Colonic mucosa (tissue), 4 donors: ENCODE measurements around the gene GET3. TPM values are rescaled to one million over a fixed set of nuclear protein-coding genes. Genes with fewer than 3 reads are reported as not detected.

Source experiments
- DNase-seq: peaks from one replicate; pipeline ENCODE4 v3.0.0-alpha.2; 2020
- H3K27ac ChIP-seq: fragments of 200-600 bp; one replicate; pipeline ENCODE4 v1.8.0; 2021
- H3K27me3 ChIP-seq: fragments of 200-600 bp; one replicate; pipeline ENCODE4 v1.8.0; 2021
- H3K36me3 ChIP-seq: fragments of 200-600 bp; one replicate; pipeline ENCODE4 v1.8.0; 2021
- H3K4me1 ChIP-seq: fragments of 200-600 bp; one replicate; pipeline ENCODE4 v1.8.0; 2021; ENCODE audit warnings: mild to moderate bottlenecking
- H3K4me3 ChIP-seq: fragments of 200-600 bp; one replicate; pipeline ENCODE4 v1.8.0; 2021
- H3K9ac ChIP-seq, 2 donors: one replicate each; pipeline ENCODE4 v1.7.0; 2013; ENCODE audit warnings: control low read depth in 2 of 2, low read depth in 2 of 2, low read length in 2 of 2
- H3K9me3 ChIP-seq: fragments of 200-600 bp; one replicate; pipeline ENCODE4 v1.8.0; 2021
- CTCF ChIP-seq: fragments of 200-600 bp; IDR thresholded peaks from one replicate; pipeline ENCODE4 v1.8.0; 2022; ENCODE audit warnings: antibody characterized with exemption, mild to moderate bottlenecking
- intact Hi-C: fragments of 100-400 bp; cut with DNase I; formaldehyde crosslinking; loops from one replicate; pipeline ENCODE4 v1.14.1; 2022
- total RNA-seq, 2 donors: library from RNA; stranded (reverse); fragmentation: NEBNext Ultra II Directional in 1 of 2; extraction: Animal tissue kit (Norgen Biotek cat#: 25700) in 1 of 2; gene quantifications; one replicate each; pipeline ENCODE4 v1.2.1, GENCODE V29; 2021
- donor health status: healthy.
- donor health status: DM: no; HTN: no; CAD: no.
- donor health status: DM: no; HTN: no; CAD: no.

The GET3 gene
- total RNA-seq: 10 to 100 TPM; 53.6 to 77.2 TPM

GRCh38 chr19:12736995-12737834 lies at the start of gene GET3:
GET3 (plus strand) TSS chr19:12737497; CDS start chr19:12737506, 9 bp downstream.
- DNase-seq: peak; percentile 95
- TF ChIP-seq CTCF: no peak
- H3K9me3 ChIP-seq: no peaks in the 10 kb centered on the region
- peaks cover 23% of the 10 kb centered on the region for H3K4me1 ChIP-seq
- peaks cover 3% of the 10 kb centered on the region for H3K36me3 ChIP-seq
- intact Hi-C loops: no loop called here
- H3K27me3 ChIP-seq: no peaks in the 10 kb centered on the region
- peak within 1 kb of the TSS; percentile 75 for H3K27ac ChIP-seq
- peak within 1 kb of the TSS; percentile 88 for H3K4me3 ChIP-seq
- H3K9ac ChIP-seq: peak within 1 kb of the TSS; percentile 52 to 85

DNA sequence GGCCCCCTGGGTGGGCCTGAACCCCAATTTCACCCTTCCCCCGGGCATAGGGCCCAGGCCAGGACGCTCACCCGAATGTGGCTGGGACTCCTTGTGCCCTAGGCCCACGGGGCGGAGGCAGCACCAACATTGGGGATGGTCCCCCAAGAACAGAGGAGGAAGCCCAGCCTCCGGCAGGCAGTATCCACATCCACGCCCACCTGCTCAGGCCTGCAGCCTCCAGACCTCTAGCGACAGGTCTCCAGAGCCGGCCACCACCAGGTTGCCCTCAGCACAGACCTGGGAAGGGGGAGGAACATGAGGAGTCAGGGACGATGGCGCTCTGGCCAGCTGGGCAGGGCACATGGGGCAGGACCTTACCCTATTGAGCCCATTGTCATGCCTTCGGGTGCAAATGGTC lies 48.3 kb upstream of the GET3 start:
- Histone ChIP-seq H3K4me3 (no peak overlapping the region), H3K36me3 (no peaks in the 10 kb centered on the region), H3K27ac (no peak overlapping the region), H3K9me3 (no peaks in the 10 kb centered on the region), H3K9ac (no peak overlapping the region), H3K4me1 (no peaks in the 10 kb centered on the region), H3K27me3 (no peaks in the 10 kb centered on the region)
- no peak for TF ChIP-seq CTCF
- intact Hi-C loops: no loop called here
- no peak for DNase-seq

GRCh38 chr19:12689581-12690216 lies 47.6 kb upstream of the GET3 start:
- H3K4me3 ChIP-seq: no peak overlapping the region
- no peak overlapping the region for H3K9ac ChIP-seq
- no peaks in the 10 kb centered on the region for H3K27me3 ChIP-seq
- no peaks in the 10 kb centered on the region for H3K36me3 ChIP-seq
- TF ChIP-seq CTCF: no peak
- H3K4me1 ChIP-seq: no peaks in the 10 kb centered on the region
- no peaks in the 10 kb centered on the region for H3K9me3 ChIP-seq
- H3K27ac ChIP-seq: no peak overlapping the region
- no peak for DNase-seq
- intact Hi-C loops: no loop called here

DNA sequence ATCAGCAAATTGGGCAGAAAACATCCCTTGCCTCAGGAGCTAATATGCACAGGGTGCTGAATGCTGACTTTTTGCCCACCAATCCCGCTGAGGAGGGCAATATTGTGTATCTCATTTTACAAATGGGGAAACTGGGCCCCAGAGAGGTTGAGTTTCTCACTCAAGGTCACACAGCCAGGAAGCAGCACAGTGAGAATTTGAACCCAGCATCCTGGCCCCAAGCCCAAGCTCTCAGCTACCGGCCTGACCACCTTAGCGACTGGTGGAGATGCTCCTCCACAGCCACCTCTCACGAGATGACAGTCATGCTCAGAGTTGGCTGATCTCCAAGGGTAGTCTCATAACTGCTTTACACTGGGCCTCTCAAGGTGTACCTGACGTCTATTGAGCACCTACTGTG lies 44.3 kb upstream of the GET3 start:
- intact Hi-C loops: no loop called here
- H3K27ac ChIP-seq: no peak overlapping the region
- no peaks in the 10 kb centered on the region for H3K27me3 ChIP-seq
- peaks cover 5% of the 10 kb centered on the region for H3K4me1 ChIP-seq
- H3K9me3 ChIP-seq: no peaks in the 10 kb centered on the region
- no peak overlapping the region for H3K4me3 ChIP-seq
- H3K36me3 ChIP-seq: no peaks in the 10 kb centered on the region
- no peak for TF ChIP-seq CTCF
- no peak overlapping the region for H3K9ac ChIP-seq
- no peak for DNase-seq

DNA sequence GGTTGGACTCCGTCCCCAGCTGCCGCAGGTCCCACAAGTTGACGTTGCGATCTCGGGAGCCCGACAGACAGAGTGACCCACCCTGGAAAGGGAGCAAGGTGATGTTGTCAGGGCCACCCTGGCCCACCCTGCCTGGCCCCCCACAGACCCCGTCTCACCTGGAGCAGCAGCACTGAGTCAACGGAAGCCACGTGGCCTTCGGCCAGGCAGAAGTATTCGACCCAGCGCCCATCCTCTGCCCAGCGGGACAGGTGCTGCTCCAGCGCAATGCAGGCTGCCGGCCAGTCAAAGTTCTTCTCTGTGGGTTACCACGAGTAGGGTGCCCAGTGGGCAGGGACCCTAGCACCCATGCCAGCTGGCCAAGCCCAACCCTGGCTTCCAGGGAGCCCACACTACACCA lies 42.7 kb upstream of the GET3 start:
- Histone ChIP-seq H3K27ac (no peak overlapping the region), H3K9me3 (no peaks in the 10 kb centered on the region), H3K4me3 (no peak overlapping the region), H3K27me3 (no peaks in the 10 kb centered on the region), H3K9ac (no peak overlapping the region), H3K36me3 (no peaks in the 10 kb centered on the region), H3K4me1 (peaks cover 5% of the 10 kb centered on the region)
- TF ChIP-seq CTCF: no peak
- intact Hi-C loops: no loop called here
- DNase-seq: no peak
